GM23338 (cell line): Measurements from ENCODE around the gene TPRX1. TPM values are rescaled to one million over a fixed set of nuclear protein-coding genes. Genes with fewer than 3 reads are reported as not detected.

Experiments
- ATAC-seq: fragments of 200-7000 bp; cut with Tn5 transposase; 3 replicates; pipeline ENCODE4 v1.9.1; 2020
- DNase-seq: peaks from one replicate; pipeline ENCODE4 v3.0.0-alpha.2; 2015; ENCODE audit warnings: low spot score
- H2AFZ ChIP-seq: fragments of 200-600 bp; sonication (generic); 2 replicates; pipeline ENCODE4 v1.8.0; 2016; ENCODE audit warnings: antibody characterized with exemption, mild to moderate bottlenecking, moderate library complexity
- H3F3A ChIP-seq: fragments of 200-600 bp; sonication (generic); replicated peaks from 2 replicates; pipeline ENCODE4 v1.8.0; 2017; ENCODE audit warnings: antibody characterized with exemption, mixed run types, low read depth
- H3K27ac ChIP-seq: fragments of 200-600 bp; sonication (generic); 2 replicates; pipeline ENCODE4 v1.6.1; 2016; ENCODE audit warnings: low read depth
- H3K27me3 ChIP-seq: fragments of 200-600 bp; sonication (generic); 2 replicates; pipeline ENCODE4 v1.8.0; 2016; ENCODE audit warnings: mild to moderate bottlenecking, mixed run types, moderate library complexity; ENCODE audit not compliant: insufficient read depth
- H3K36me3 ChIP-seq: fragments of 200-600 bp; sonication (generic); 2 replicates; pipeline ENCODE4 v1.8.0; 2016; ENCODE audit warnings: mild to moderate bottlenecking; ENCODE audit not compliant: insufficient read depth
- H3K4me1 ChIP-seq: fragments of 200-600 bp; sonication (generic); 2 replicates; pipeline ENCODE4 v1.8.0; 2016; ENCODE audit warnings: mild to moderate bottlenecking, moderate library complexity; ENCODE audit not compliant: insufficient read depth
- H3K4me2 ChIP-seq: fragments of 200-600 bp; sonication (generic); 2 replicates; pipeline ENCODE4 v1.7.1; 2017; ENCODE audit warnings: mixed run types
- H3K4me3 ChIP-seq: fragments of 200-600 bp; sonication (generic); 2 replicates; pipeline ENCODE4 v1.6.1; 2016; ENCODE audit warnings: mixed run types
- H3K79me2 ChIP-seq: fragments of 200-600 bp; sonication (generic); replicated peaks from 2 replicates; pipeline ENCODE4 v1.8.0; 2017; ENCODE audit warnings: mild to moderate bottlenecking; ENCODE audit not compliant: insufficient read depth
- H3K9me2 ChIP-seq: fragments of 200-600 bp; sonication (generic); 2 replicates; pipeline ENCODE4 v1.8.0; 2017; ENCODE audit not compliant: insufficient read depth
- H4K20me1 ChIP-seq: fragments of 200-600 bp; sonication (generic); replicated peaks from 2 replicates; pipeline ENCODE4 v1.8.0; 2017; ENCODE audit warnings: mild to moderate bottlenecking; ENCODE audit not compliant: insufficient read depth
- H3K27ac Mint-ChIP-seq: 2 replicates; pipeline ENCODE4 v1.8.0; 2020; ENCODE audit warnings: inconsistent platforms, mild to moderate bottlenecking, moderate library complexity, mixed read lengths
- H3K27me3 Mint-ChIP-seq: 3 replicates; pipeline ENCODE4 v1.8.0; 2022; ENCODE audit warnings: low read depth, mild to moderate bottlenecking, moderate library complexity, mixed read lengths, inconsistent platforms; ENCODE audit not compliant: insufficient read depth, poor library complexity
- H3K36me3 Mint-ChIP-seq: 3 replicates; pipeline ENCODE4 v1.8.0; 2021; ENCODE audit warnings: low read depth, mild to moderate bottlenecking, inconsistent platforms, moderate library complexity, mixed read lengths
- H3K4me1 Mint-ChIP-seq: 3 replicates; pipeline ENCODE4 v1.8.0; 2020; ENCODE audit warnings: mild to moderate bottlenecking, inconsistent platforms, mixed read lengths
- H3K4me3 Mint-ChIP-seq: 3 replicates; pipeline ENCODE4 v1.8.0; 2021; ENCODE audit warnings: moderate library complexity, mild to moderate bottlenecking, inconsistent platforms, mixed read lengths
- H3K9me3 Mint-ChIP-seq: 3 replicates; pipeline ENCODE4 v1.8.0; 2020; ENCODE audit warnings: moderate library complexity, mild to moderate bottlenecking, inconsistent platforms, mixed read lengths
- ETS1 ChIP-seq: IDR thresholded peaks from 2 replicates; pipeline ENCODE4 v1.6.1; 2016; ENCODE audit warnings: antibody characterized with exemption
- EZH2phosphoT487 ChIP-seq: fragments of 200-600 bp; sonication (generic); IDR thresholded peaks from one replicate; pipeline ENCODE4 v1.8.1; 2018; ENCODE audit warnings: antibody characterized with exemption; ENCODE audit not compliant: unreplicated experiment
- JUNB ChIP-seq: IDR thresholded peaks from one replicate; pipeline ENCODE4 v1.6.1; 2016; ENCODE audit warnings: antibody characterized with exemption; ENCODE audit not compliant: unreplicated experiment
- NANOG ChIP-seq: IDR thresholded peaks from 2 replicates; pipeline ENCODE4 v1.6.1; 2016; ENCODE audit warnings: antibody characterized with exemption, borderline replicate concordance
- POLR2AphosphoS5 ChIP-seq: IDR thresholded peaks from 2 replicates; pipeline ENCODE4 v1.6.1; 2016; ENCODE audit warnings: antibody characterized with exemption, low read depth
- ZNF462 ChIP-seq: fragments of 250-450 bp; sonication (Bioruptor Pico); IDR thresholded peaks from 2 replicates; pipeline ENCODE4 v1.5.0; 2020; ENCODE audit warnings: mild to moderate bottlenecking, moderate library complexity
- polyA plus RNA-seq: library from polyadenylated mRNA; unstranded; fragments of >200 nt; fragmentation: Nextera tagmentation; extraction: Ambion mirVana; gene quantifications from 2 replicates; pipeline ENCODE4 v1.2.1, GENCODE V29; 2016
- total RNA-seq: library from RNA; depleted of rRNA; stranded (reverse); fragments of >200 nt; shearing (Covaris generic); gene quantifications from 2 replicates; pipeline ENCODE4 v1.2.3, GENCODE V29; 2014

Gene TPRX1
- total and polyA plus RNA-seq, 2 experiments from 2014 or later = 0.28 TPM; not detected in 1

GRCh38 chr19:47802521-47803043 is 1.8 kb downstream of the TPRX1 start (continued):
- no peak for TF ChIP-seq ZNF462 (CRISPR knock-in tag)

- H3K27ac ChIP-seq = no peak overlapping the region
- Mint-ChIP-seq H3K4me1 (no peaks in the 10 kb centered on the region), H3K27ac (no peak overlapping the region), H3K36me3 (no peaks in the 10 kb centered on the region), H3K9me3 (peaks cover 3% of the 10 kb centered on the region; the same call in 2 of the 3 replicates), H3K27me3 (peaks cover 2% of the 10 kb centered on the region), H3K4me3 (no peak overlapping the region)
- no peaks in the 10 kb centered on the region for H3K79me2 ChIP-seq
- no peak overlapping the region for H3K4me2 ChIP-seq
- H2AFZ ChIP-seq = no peak overlapping the region
- H3K27me3 ChIP-seq = no peaks in the 10 kb centered on the region
- no peak for ATAC-seq
- H3K36me3 ChIP-seq = no peaks in the 10 kb centered on the region
- no peaks in the 10 kb centered on the region for H3K9me2 ChIP-seq
- no peak overlapping the region for H3K4me3 ChIP-seq
- no peaks in the 10 kb centered on the region for H3K4me1 ChIP-seq
- H4K20me1 ChIP-seq = no peaks in the 10 kb centered on the region
- no peaks in the 10 kb centered on the region for H3F3A ChIP-seq
- DNase-seq = no peak
- no peak for TF ChIP-seq ETS1
- no peak for TF ChIP-seq POLR2AphosphoS5
- no peak for TF ChIP-seq EZH2phosphoT487
- TF ChIP-seq JUNB = no peak
- no peak for TF ChIP-seq ZNF462 (CRISPR knock-in tag)
- no peak for TF ChIP-seq NANOG
Observed at GRCh38 chr19:47801270-47801669, 3.1 kb downstream of the TPRX1 start.
